SW 1271 (cell line): ENCODE measurements around the gene SLC6A17.

Source experiments
- DNase-seq, 2 experiments: peaks; one replicate each; lab custom pipeline; 2025; lab: John Stamatoyannopoulos, UW

SLC6A17 gene

GRCh38 chr1:110174961-110175360 lies 24.7 kb downstream of the SLC6A17 start:
- no peak for DNase-seq

GRCh38 chr1:110176299-110176956 lies 26.1 kb downstream of the SLC6A17 start:
- no peak for DNase-seq

GRCh38 chr1:110177775-110178174 lies 27.5 kb downstream of the SLC6A17 start:
- no peak for DNase-seq

DNA sequence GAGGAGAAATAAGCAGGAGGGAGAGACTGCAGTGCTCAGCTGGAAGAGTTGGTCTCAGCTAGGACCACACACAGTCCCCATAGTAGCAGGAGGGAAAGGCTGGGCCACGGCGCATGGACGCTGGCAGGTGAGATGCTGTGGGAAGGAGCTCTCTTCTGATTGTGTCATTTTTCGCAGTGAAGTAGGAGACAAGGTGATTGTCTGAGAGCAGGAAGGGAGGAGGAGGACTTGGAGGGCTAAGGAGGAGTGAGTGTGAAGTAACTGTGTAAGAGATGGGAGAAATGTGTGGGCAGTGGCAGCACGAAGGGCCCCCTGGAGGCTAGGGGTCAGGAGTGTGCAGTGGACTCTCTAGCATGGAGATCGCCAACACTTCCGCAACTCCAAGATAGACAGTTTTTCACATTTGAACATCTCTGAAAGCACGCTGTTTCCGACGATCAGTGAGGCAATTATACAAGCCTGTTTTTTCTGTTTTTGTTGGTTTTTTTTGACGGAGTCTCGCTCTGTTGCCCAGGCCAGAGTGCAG lies 33.4 kb downstream of the SLC6A17 start:
- no peak for DNase-seq

- no peak for DNase-seq
These were observed 34.2 kb downstream of the SLC6A17 start for GRCh38 chr1:110184446-110184845.

- DNase-seq: no peak
These were observed 34.9 kb downstream of the SLC6A17 start for GRCh38 chr1:110185181-110185580.

- DNase-seq: no peak
These were observed 36.3 kb downstream of the SLC6A17 start for GRCh38 chr1:110186558-110186957.

- DNase-seq: no peak
These were observed 37.0 kb downstream of the SLC6A17 start for GRCh38 chr1:110187139-110187890.

DNA sequence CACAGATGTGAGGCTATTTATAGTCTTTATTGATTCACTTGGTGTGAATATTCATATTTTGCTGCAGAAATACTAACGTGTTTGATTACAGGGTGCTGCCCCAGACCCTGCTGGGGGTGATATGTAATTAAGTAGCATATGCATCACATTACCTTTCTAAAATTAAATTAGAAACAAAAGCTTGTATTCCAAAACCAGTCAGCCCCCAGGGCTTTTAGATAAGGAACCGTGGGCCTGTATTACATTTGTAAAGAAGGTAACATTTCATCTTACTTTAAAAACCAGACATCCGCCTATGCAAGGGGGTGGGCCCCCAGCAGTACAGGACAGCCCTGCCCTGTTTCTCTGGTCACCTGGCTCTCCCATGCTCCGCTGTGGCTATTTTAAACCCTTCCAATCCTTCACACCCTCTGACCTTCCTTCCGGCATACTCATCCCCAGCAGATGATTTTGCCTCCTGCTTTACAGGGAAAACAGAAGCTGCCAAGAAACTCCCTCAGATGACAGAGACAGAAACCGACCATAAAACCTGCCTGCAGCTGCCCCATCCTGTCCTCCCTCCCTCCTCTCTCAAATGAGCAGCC lies 37.8 kb downstream of the SLC6A17 start:
- DNase-seq: no peak

DNA sequence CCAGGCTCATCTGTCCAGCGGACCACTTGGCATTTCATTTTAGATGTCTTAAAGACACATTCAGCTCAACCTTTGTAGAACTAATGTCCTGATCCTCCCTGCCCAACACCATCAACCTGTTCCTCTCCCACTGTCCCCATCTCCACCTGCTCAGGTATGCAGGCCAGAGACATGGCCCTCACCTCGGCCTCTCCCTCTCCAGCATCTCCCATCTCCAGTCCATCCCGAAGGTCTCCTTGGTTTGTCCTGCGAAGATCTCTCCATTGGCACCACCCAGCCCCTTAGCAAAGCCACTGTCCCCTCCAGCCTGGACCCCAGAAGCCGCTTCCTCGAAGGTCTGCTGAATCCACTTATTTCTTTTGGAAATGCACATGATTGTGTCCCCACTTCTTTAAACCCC lies 38.9 kb downstream of the SLC6A17 start:
- no peak for DNase-seq

- no peak for DNase-seq
These were observed 40.1 kb downstream of the SLC6A17 start for GRCh38 chr1:110190282-110190929.

GRCh38 chr1:110192541-110192940 lies 42.2 kb downstream of the SLC6A17 start:
- DNase-seq: no peak

DNA sequence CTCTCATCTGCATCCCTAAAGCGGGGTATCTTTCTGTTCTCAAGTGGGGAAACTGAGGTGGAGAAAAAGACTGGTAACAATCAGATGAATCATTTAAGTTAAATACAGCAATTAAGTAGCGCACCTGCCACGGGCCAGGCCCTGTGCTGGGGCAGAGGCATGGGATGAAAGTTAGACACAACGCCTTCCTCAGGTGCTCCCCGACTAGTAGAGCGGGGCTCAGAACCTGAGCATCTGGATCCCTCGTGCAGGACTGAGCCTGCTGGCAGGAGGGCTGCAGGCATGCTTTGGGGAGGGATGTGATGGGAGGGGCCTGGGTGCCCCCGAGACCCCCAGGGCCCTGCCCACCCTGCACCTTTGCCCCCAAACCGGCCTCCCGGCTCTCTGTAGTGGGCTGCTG lies 44.9 kb downstream of the SLC6A17 start:
- DNase-seq: no peak

- DNase-seq: peak in 1 of 2 experiments; percentile 39
These were observed 46.8 kb downstream of the SLC6A17 start for GRCh38 chr1:110196917-110197765.

GRCh38 chr1:110197905-110198629 lies 47.8 kb downstream of the SLC6A17 start:
- no peak for DNase-seq

DNA sequence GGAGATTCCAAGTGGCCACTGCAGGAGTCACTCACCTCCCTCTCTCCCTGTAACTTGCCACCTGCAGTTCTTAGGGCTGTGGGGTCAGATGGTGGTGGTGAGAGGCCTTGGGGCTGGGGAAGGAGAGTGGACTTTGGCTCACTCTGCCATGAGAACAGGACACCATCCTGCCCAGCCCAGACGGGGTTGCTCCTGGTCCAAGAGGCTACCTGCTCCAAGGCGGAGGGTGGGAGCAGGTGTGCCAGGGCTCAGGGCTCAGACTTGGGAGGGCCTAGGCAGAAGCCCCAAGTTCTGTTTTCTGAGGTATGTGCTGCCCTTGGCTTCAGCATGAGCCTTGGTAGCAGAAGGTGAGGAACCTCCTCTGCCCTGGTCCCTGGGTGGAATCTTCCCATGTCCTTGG lies 48.5 kb downstream of the SLC6A17 start:
- DNase-seq: no peak

GRCh38 chr1:110200190-110200589 lies 49.9 kb downstream of the SLC6A17 start:
- DNase-seq: no peak

DNA sequence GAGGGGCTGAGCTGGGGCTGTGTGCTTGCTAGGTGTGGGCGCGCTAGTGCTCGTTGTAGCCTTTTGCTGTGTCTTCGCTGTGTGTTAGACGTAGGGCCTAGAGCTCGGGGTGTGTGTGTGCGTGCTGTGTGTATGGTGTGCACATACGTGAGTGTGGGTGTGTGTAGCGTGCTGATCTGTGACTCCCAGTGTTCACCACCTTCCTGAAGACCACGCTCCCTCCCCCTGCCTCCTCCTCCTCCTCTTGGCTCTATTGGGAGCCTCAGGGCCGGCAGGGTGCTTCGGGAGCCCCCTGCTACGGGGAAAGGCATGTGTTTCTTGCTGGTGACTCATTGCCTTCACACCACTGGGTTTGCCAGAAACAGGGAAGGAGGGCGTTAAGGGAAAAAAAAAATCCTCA lies 50.4 kb downstream of the SLC6A17 start:
- no peak for DNase-seq

GRCh38 chr1:110201157-110201825 lies 51.0 kb downstream of the SLC6A17 start:
- DNase-seq: no peak

DNA sequence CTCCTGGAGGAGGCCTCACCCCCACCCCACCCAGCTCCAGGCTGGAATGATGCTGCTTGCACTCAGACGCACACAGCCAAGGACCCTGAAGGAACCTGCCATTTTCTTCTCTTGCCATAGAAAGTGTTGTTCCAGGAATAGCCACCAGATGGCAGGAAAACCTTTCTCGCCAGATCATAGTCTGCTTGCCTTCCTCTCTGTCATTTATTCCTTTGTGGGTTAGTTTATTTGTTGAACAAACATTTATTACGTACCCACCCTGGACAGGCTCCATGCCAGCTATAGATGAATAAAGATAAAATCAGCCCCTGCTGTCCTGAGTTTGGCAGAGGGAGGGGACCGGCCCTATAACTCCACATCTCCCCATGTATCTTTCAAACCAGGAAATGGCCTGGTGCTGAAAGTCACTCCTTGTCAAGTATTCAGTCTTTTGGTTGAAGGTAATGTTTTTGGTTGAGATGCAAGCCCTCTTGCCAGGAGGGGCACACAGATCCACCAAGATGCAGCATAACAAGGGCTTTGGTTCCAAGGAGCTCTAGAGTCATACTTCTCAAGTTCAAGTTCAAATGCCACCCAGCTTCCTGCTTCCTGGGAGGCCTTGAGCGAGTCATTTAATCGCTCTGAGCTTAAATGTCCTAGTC lies 52.8 kb downstream of the SLC6A17 start:
- DNase-seq: peak; percentile 16 to 17
